NT2/D1 (cell line): ENCODE results near the gene ENTPD1.

Source experiments
- SUZ12 ChIP-seq: IDR thresholded peaks from 2 replicates; pipeline ENCODE4 v1.6.1; 2011; ENCODE audit not compliant: insufficient read length, insufficient read depth; ENCODE audit errors: extremely low read depth
- YY1 ChIP-seq: IDR thresholded peaks from 2 replicates; pipeline ENCODE4 v1.6.1; 2011; ENCODE audit not compliant: insufficient read length, insufficient read depth
- ZNF274 ChIP-seq: IDR thresholded peaks from 2 replicates; pipeline ENCODE4 v1.6.1; 2011; ENCODE audit warnings: mild to moderate bottlenecking, low read depth, low read length

GRCh38 chr10:95716466-95716865 is 39.5 kb upstream of the ENTPD1 start:
- no peak for TF ChIP-seq ZNF274
- TF ChIP-seq YY1, result no peak
- no peak for TF ChIP-seq SUZ12
